ENCODE data around the gene SLC35F1.

The SLC35F1 gene

GRCh38 chr6:118309337-118310093, 402.5 kb downstream of the SLC35F1 start:
- H3K4me3 ChIP-seq (ENCODE audit: low read depth, low read length) = no peak overlapping the region
- no peak for TF ChIP-seq CTCF (IDR thresholded peaks at IDR 0.05; ENCODE audit: low read depth, low read length)

GRCh38 chr6:118313208-118313607, 406.1 kb downstream of the SLC35F1 start:
- no peak overlapping the region for H3K4me3 ChIP-seq (ENCODE audit: low read depth, low read length)
- TF ChIP-seq CTCF (IDR thresholded peaks at IDR 0.05; ENCODE audit: low read depth, low read length) = no peak

GRCh38 chr6:118313762-118314161, 406.7 kb downstream of the SLC35F1 start:
- H3K4me3 ChIP-seq (ENCODE audit: low read depth, low read length) = no peak overlapping the region
- no peak for TF ChIP-seq CTCF (IDR thresholded peaks at IDR 0.05; ENCODE audit: low read depth, low read length)

- no peak overlapping the region for H3K4me3 ChIP-seq (ENCODE audit: low read depth, low read length)
Measured at GRCh38 chr6:118316796-118317384, 409.8 kb downstream of the SLC35F1 start.

GRCh38 chr6:118317581-118318563, 410.8 kb downstream of the SLC35F1 start:
- H3K4me3 ChIP-seq (ENCODE audit: low read depth, low read length) = no peak overlapping the region
- TF ChIP-seq CTCF (IDR thresholded peaks at IDR 0.05; ENCODE audit: low read depth, low read length) = no peak

More at GRCh38 chr6:118316796-118317384, 409.8 kb downstream of the SLC35F1 start:
- TF ChIP-seq CTCF (IDR thresholded peaks at IDR 0.05; ENCODE audit: low read depth, low read length) = no peak

GRCh38 chr6:118318648-118319047, 411.6 kb downstream of the SLC35F1 start:
- no peak for TF ChIP-seq CTCF (IDR thresholded peaks at IDR 0.05; ENCODE audit: low read depth, low read length)
- H3K4me3 ChIP-seq (ENCODE audit: low read depth, low read length) = no peak overlapping the region
